ENCODE results near the gene TMEM61. TPM values are rescaled to one million over a fixed set of nuclear protein-coding genes. Genes with fewer than 3 reads are reported as not detected.

TMEM61 gene
- total RNA-seq, 4 donors from 2014 or later = 7.1 to 24.8 (median 8.5) TPM

- H3K4me1 ChIP-seq = peaks cover 0 to 27% (median 15%) of the 10 kb centered on the region in 4 donors
- intact Hi-C loops (cut with DNase I; ENCODE audit: low total_unique reads) (no loop called here), in situ Hi-C loops (cut with MboI; ENCODE audit: low pct_ligation_motif_present in 1 of 4, low pct_unique_long_range_greater_than_20kb in 1 of 4, low sequenced_read_pairs in 3 of 4) (no loop called here)
- no peak for TF ChIP-seq EP300 (IDR thresholded peaks at IDR 0.05; ENCODE audit: low read depth)
- TF ChIP-seq POLR2AphosphoS5 (IDR thresholded peaks at IDR 0.05) = peak in 2 of 3 donors; percentile 28 to 69
- no peak for TF ChIP-seq POLR2A (IDR thresholded peaks at IDR 0.05)
- TF ChIP-seq CTCF (IDR thresholded peaks at IDR 0.05) = no peak
- DNase-seq = no peak
- H3K36me3 ChIP-seq = no peaks in the 10 kb centered on the region
- no peaks in the 10 kb centered on the region for H3K9me3 ChIP-seq
- peaks cover 44% of the 10 kb centered on the region for H3K27me3 ChIP-seq
- H3K27ac ChIP-seq = peak within 1 kb of the TSS in 3 of 4 donors; percentile 18 to 76 (median 28)
- H3K4me3 ChIP-seq = peak within 1 kb of the TSS in 3 of 4 donors; percentile 19 to 51 (median 51)
- 5% methylated on average over 55 of the region's 67 CpGs; no CpG with 5 or more reads in 1 of the 2 donors for WGBS, 2 donors (ENCODE audit: low coverage in 1 of 2)
Observed at GRCh38 chr1:55039342-55040082, 59.1 kb downstream of the TMEM61 start, which contains the start of gene PCSK9. Gene PCSK9 (plus strand): TSS chr1:55039548. CDS start chr1:55039838, 290 bp downstream.

GRCh38 chr1:55040083-55040932 lies 59.9 kb downstream of the TMEM61 start:
- Histone ChIP-seq H3K9me3 (no peaks in the 10 kb centered on the region), H3K4me1 (peaks cover 0 to 27% (median 15%) of the 10 kb centered on the region in 4 donors), H3K36me3 (no peaks in the 10 kb centered on the region), H3K27ac (peak overlapping the region in 2 of 4 donors; percentile 18 to 76), H3K4me3 (peak overlapping the region in 3 of 4 donors; percentile 19 to 51 (median 51)), H3K27me3 (peaks cover 39% of the 10 kb centered on the region)
- 15 to 17% methylated on average over 1 to 47 of the region's 49 CpGs for WGBS, 2 donors (ENCODE audit: low coverage in 1 of 2)
- DNase-seq = no peak
- TF ChIP-seq CTCF (IDR thresholded peaks at IDR 0.05) = no peak
- TF ChIP-seq POLR2A (IDR thresholded peaks at IDR 0.05) = no peak
- in situ Hi-C loops (cut with MboI; ENCODE audit: low pct_ligation_motif_present in 1 of 4, low pct_unique_long_range_greater_than_20kb in 1 of 4, low sequenced_read_pairs in 3 of 4) = no loop called here
- intact Hi-C loops (cut with DNase I; ENCODE audit: low total_unique reads) = no loop called here

GRCh38 chr1:55040933-55041494 lies 60.6 kb downstream of the TMEM61 start:
- intact Hi-C loops (cut with DNase I; ENCODE audit: low total_unique reads) = no loop called here
- no peak overlapping the region for H3K27ac ChIP-seq
- H3K4me1 ChIP-seq = peaks cover 0 to 21% (median 12%) of the 10 kb centered on the region in 4 donors
- H3K9me3 ChIP-seq = no peaks in the 10 kb centered on the region
- in situ Hi-C loops (cut with MboI; ENCODE audit: low pct_ligation_motif_present in 1 of 4, low pct_unique_long_range_greater_than_20kb in 1 of 4, low sequenced_read_pairs in 3 of 4) = no loop called here
- TF ChIP-seq CTCF (IDR thresholded peaks at IDR 0.05) (no peak), POLR2AphosphoS5 (IDR thresholded peaks at IDR 0.05) (no peak), POLR2A (IDR thresholded peaks at IDR 0.05) (no peak), EP300 (IDR thresholded peaks at IDR 0.05; ENCODE audit: low read depth) (no peak)
- no peak for DNase-seq
- H3K36me3 ChIP-seq = no peaks in the 10 kb centered on the region
- H3K4me3 ChIP-seq = peak overlapping the region in 2 of 4 donors; percentile 51
- peaks cover 39% of the 10 kb centered on the region for H3K27me3 ChIP-seq
- WGBS, 2 donors (ENCODE audit: low coverage in 1 of 2) = 47% methylated on average over 5 of the region's 5 CpGs; no CpG with 5 or more reads in 1 of the 2 donors

- no peaks in the 10 kb centered on the region for H3K9me3 ChIP-seq
- peaks cover 0 to 19% (median 12%) of the 10 kb centered on the region in 4 donors for H3K4me1 ChIP-seq
- H3K27me3 ChIP-seq = peaks cover 35% of the 10 kb centered on the region
- H3K4me3 ChIP-seq = no peak overlapping the region
- in situ Hi-C loops (cut with MboI; ENCODE audit: low pct_ligation_motif_present in 1 of 4, low pct_unique_long_range_greater_than_20kb in 1 of 4, low sequenced_read_pairs in 3 of 4) = no loop called here
- WGBS, 2 donors (ENCODE audit: low coverage in 1 of 2) = 79 to 88% methylated on average over 2 to 3 of the region's 3 CpGs
- no peak overlapping the region for H3K27ac ChIP-seq
- intact Hi-C loops (cut with DNase I; ENCODE audit: low total_unique reads) = no loop called here
- H3K36me3 ChIP-seq = no peaks in the 10 kb centered on the region
- TF ChIP-seq EP300 (IDR thresholded peaks at IDR 0.05; ENCODE audit: low read depth) = no peak
- TF ChIP-seq POLR2AphosphoS5 (IDR thresholded peaks at IDR 0.05) = no peak
- no peak for DNase-seq
Observed at GRCh38 chr1:55041613-55042012, 61.2 kb downstream of the TMEM61 start.

Other genes starting within 250 kb of the TMEM61 start
- gene PARS2, start 216.1 kb upstream of the TMEM61 start, total RNA-seq = 10 to 100 TPM in 1 of 4 donors, 1 to 10 TPM in 2, not detected in 1; 8.9 to 13.5 (median 9.1) TPM
- gene TTC22, start 179.3 kb upstream of the TMEM61 start, total RNA-seq = 100 to 1,000 TPM in 2 of 4 donors, 10 to 100 TPM in 2; 39.8 to 174 (median 98.4) TPM
- gene DHCR24, start 93.4 kb upstream of the TMEM61 start, total RNA-seq = 100 to 1,000 TPM in 3 of 4 donors, 10 to 100 TPM in 1; 71.5 to 222 (median 137) TPM
- not detected for gene BSND, start 18.3 kb downstream of the TMEM61 start, total RNA-seq
- 10 to 100 TPM in 1 of 4 donors, 1 to 10 TPM in 2, not detected in 1; 1.9 to 18.9 (median 2.6) TPM for gene PCSK9, start 58.9 kb downstream of the TMEM61 start, total RNA-seq
- 10 to 100 TPM; 30.7 to 79.4 (median 48.9) TPM for gene USP24, start 234.7 kb downstream of the TMEM61 start, total RNA-seq